ENCODE data around the gene EVA1A. TPM values are rescaled to one million over a fixed set of nuclear protein-coding genes. Genes with fewer than 3 reads are reported as not detected.

Gene EVA1A
- total RNA-seq, 1 experiment from 2014 or later, result 0.68 TPM

DNA sequence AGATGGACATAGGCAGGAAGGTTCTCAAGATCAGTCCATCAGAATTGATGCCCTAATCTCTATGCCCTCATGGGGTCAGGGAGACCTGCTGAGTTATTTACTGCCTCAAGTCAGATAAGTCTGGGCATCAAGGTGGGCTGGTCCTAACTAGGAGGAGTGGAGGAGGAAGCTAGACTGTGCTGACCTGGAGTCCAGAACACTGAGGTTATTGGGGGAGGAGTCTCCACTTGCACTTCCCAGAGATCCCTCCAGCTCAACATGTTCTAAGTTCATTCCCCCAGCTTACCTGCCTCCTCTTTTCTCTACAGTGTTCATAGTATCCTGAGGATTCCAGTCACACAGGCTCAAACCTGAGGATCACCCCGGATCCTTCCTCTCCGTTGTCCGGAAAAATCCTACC lies 19.3 kb downstream of the EVA1A start:
- Mint-ChIP-seq H3K27me3 (ENCODE audit: low read depth) (no peaks in the 10 kb centered on the region), H3K9me3 (peaks cover 0 to 2% of the 10 kb centered on the region in 2 experiments; a peak in 2 of 5 replicates), H3K4me3 (no peak overlapping the region), H3K36me3 (ENCODE audit: insufficient read depth in 1 of 3, low read depth in 3 of 3) (peaks cover 0 to 10% (median 8%) of the 10 kb centered on the region in 3 experiments; a peak in 5 of 7 replicates), H3K4me1 (no peaks in the 10 kb centered on the region), H3K27ac (no peak overlapping the region)
- Histone ChIP-seq H2BK120ac (ENCODE audit: low read depth, low read length, poor library complexity, severe bottlenecking) (no peak overlapping the region), H4K20me1 (ENCODE audit: control insufficient read depth, insufficient read depth, insufficient read length) (no peaks in the 10 kb centered on the region), H3K18ac (ENCODE audit: insufficient read length, low read depth, low read length) (no peak overlapping the region), H3K9ac (ENCODE audit: extremely low read depth, insufficient read length, low read length) (no peak overlapping the region), H3K4me2 (ENCODE audit: insufficient read depth, insufficient read length, low read length) (no peak overlapping the region), H2BK12ac (ENCODE audit: insufficient read length, low read depth, low read length) (no peak overlapping the region), H3K79me1 (ENCODE audit: insufficient read depth, low read depth, low read length, poor library complexity, severe bottlenecking) (no peaks in the 10 kb centered on the region), H3K9me3 (ENCODE audit: control insufficient read depth, low read depth, low read length) (no peaks in the 10 kb centered on the region), H3T11ph (ENCODE audit: low read length) (no peak overlapping the region), H3K27me3 (ENCODE audit: insufficient read depth, low read length) (no peaks in the 10 kb centered on the region), H2AK5ac (ENCODE audit: insufficient read length, low read length) (no peak overlapping the region), H4K8ac (replicated peaks; ENCODE audit: insufficient read length, low read depth, low read length) (no peak overlapping the region), H3K14ac (ENCODE audit: insufficient read depth, low read length) (no peak overlapping the region), H2BK5ac (ENCODE audit: insufficient read length, low read length) (no peak overlapping the region), H2AFZ (ENCODE audit: low read length) (no peak overlapping the region), H3K4ac (ENCODE audit: low read depth, low read length) (no peak overlapping the region), H3K23ac (ENCODE audit: insufficient read length, low read depth, low read length) (no peak overlapping the region), H2BK20ac (ENCODE audit: low read depth, low read length, poor library complexity, severe bottlenecking) (no peak overlapping the region), H3K4me1 (ENCODE audit: insufficient read depth, low read length) (0 out of 2 replicates have a peak, but pooled peaks cover 2% of the 10 kb centered on the region), H4K91ac (ENCODE audit: insufficient read length, low read depth, low read length) (no peak overlapping the region), H4K5ac (ENCODE audit: insufficient read length, low read depth, low read length) (no peak overlapping the region), H3K56ac (ENCODE audit: insufficient read length, low read depth, low read length) (no peak overlapping the region), H2BK15ac (ENCODE audit: low read depth, low read length) (no peak overlapping the region), H3K23me2 (ENCODE audit: insufficient read length, low read depth, low read length, poor library complexity, severe bottlenecking) (no peaks in the 10 kb centered on the region), H3K79me2 (ENCODE audit: insufficient read depth, low read length) (no peaks in the 10 kb centered on the region), H3K27ac (ENCODE audit: insufficient read length, low read depth, low read length) (no peak overlapping the region)
- no peak for DNase-seq
- TF ChIP-seq, protein P1, sequence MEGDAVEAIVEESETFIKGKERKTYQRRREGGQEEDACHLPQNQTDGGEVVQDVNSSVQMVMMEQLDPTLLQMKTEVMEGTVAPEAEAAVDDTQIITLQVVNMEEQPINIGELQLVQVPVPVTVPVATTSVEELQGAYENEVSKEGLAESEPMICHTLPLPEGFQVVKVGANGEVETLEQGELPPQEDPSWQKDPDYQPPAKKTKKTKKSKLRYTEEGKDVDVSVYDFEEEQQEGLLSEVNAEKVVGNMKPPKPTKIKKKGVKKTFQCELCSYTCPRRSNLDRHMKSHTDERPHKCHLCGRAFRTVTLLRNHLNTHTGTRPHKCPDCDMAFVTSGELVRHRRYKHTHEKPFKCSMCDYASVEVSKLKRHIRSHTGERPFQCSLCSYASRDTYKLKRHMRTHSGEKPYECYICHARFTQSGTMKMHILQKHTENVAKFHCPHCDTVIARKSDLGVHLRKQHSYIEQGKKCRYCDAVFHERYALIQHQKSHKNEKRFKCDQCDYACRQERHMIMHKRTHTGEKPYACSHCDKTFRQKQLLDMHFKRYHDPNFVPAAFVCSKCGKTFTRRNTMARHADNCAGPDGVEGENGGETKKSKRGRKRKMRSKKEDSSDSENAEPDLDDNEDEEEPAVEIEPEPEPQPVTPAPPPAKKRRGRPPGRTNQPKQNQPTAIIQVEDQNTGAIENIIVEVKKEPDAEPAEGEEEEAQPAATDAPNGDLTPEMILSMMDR (conservative IDR thresholded peaks at IDR 0.05), result no peak
- WGBS (ENCODE audit: extremely low coverage, insufficient read length, low lambda C conversion rate), result no CpG with 5 or more reads among the region's 3 CpGs

Data from H9 (cell line).